ENCODE results near the gene ARRDC5. TPM values are rescaled to one million over a fixed set of nuclear protein-coding genes. Genes with fewer than 3 reads are reported as not detected.
"Not testable (repeated sequence)": the region's sequence is repeated elsewhere in the genome, so short reads cannot be mapped to it uniquely, and the experiment has no call there.

Gene ARRDC5
- total RNA-seq, 1 experiment from 2014 or later: not detected

DNA sequence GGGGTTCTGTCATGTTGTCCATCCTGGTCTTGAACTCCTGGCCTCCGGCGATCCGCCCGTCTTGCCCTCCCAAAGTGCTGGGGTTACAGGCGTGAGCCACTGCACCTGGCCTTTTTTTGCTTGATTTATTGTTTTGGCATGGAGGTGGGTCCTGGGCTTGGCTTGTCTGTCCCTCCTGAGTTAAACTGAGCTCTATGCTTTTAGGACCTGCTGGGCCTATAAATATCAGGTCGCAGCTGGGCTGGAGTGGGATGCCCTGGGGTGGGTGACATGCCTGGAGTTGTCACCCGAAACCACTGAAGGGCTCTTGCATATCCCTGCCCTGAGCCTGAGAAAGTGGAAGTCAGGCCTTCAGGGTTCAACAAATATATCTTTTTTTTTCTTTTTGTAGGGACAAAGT, 5.5 kb downstream of the ARRDC5 start:
- Mint-ChIP-seq H3K27ac (no peak overlapping the region), H3K9me3 (no peaks in the 10 kb centered on the region), H3K4me3 (no peak overlapping the region), H3K4me1 (peaks cover 3% of the 10 kb centered on the region; the same call in 1 of the 2 replicates), H3K36me3 (no peaks in the 10 kb centered on the region), H3K27me3 (ENCODE audit: low read depth) (peaks cover 79% of the 10 kb centered on the region)
- no peak for TF ChIP-seq GTF2I (CRISPR knock-in tag; conservative IDR thresholded peaks at IDR 0.05)
- TF ChIP-seq, protein P1, sequence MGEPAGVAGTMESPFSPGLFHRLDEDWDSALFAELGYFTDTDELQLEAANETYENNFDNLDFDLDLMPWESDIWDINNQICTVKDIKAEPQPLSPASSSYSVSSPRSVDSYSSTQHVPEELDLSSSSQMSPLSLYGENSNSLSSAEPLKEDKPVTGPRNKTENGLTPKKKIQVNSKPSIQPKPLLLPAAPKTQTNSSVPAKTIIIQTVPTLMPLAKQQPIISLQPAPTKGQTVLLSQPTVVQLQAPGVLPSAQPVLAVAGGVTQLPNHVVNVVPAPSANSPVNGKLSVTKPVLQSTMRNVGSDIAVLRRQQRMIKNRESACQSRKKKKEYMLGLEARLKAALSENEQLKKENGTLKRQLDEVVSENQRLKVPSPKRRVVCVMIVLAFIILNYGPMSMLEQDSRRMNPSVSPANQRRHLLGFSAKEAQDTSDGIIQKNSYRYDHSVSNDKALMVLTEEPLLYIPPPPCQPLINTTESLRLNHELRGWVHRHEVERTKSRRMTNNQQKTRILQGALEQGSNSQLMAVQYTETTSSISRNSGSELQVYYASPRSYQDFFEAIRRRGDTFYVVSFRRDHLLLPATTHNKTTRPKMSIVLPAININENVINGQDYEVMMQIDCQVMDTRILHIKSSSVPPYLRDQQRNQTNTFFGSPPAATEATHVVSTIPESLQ (CRISPR knock-in tag; IDR thresholded peaks at IDR 0.05): no peak
- TF ChIP-seq, protein P2, sequence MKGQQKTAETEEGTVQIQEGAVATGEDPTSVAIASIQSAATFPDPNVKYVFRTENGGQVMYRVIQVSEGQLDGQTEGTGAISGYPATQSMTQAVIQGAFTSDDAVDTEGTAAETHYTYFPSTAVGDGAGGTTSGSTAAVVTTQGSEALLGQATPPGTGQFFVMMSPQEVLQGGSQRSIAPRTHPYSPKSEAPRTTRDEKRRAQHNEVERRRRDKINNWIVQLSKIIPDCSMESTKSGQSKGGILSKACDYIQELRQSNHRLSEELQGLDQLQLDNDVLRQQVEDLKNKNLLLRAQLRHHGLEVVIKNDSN (CRISPR knock-in tag; IDR thresholded peaks at IDR 0.05): no peak
- ChIA-PET CTCF (no interaction called here), POLR2A (no interaction called here)
- no peak for DNase-seq (ENCODE audit: low spot score)
- no peak for ATAC-seq

DNA sequence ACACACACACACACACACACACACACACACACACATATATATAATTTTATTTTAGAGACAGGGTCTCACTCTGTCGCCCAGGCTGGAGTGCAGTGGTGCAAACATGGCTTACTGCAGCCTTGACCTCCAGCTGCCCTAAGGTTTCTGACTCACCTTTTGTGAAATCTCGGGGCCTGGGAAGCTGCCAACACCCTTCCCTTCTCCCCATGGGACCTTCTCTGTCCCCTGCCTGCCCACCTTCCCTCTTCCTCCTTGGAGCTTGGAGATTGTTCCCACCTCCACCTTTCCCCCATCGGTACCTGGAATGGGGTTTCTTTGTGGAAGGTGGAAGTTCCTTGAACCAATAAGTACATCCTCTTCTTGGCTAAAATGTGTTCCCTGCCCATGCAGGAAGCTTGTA, 6.3 kb downstream of the ARRDC5 start:
- ChIA-PET CTCF (interaction anchor here (0.7 kb wide), 1 partner anchor 87 kb away, joined by 3 read pairs; no protein-coding TSS in a partner anchor), POLR2A (interaction anchor here (0.7 kb wide), 1 partner anchor 15 kb away, joined by 5 read pairs; no protein-coding TSS in a partner anchor)
- no peak overlapping the region for H3K27ac Mint-ChIP-seq
- peaks cover 82% of the 10 kb centered on the region for H3K27me3 Mint-ChIP-seq (ENCODE audit: low read depth)
- H3K36me3 Mint-ChIP-seq: no peaks in the 10 kb centered on the region
- no peak overlapping the region for H3K4me3 Mint-ChIP-seq
- ATAC-seq (no peak), DNase-seq (ENCODE audit: low spot score) (no peak)
- peaks cover 3% of the 10 kb centered on the region; the same call in 1 of the 2 replicates for H3K4me1 Mint-ChIP-seq
- H3K9me3 Mint-ChIP-seq: no peaks in the 10 kb centered on the region
- TF ChIP-seq, protein P3, sequence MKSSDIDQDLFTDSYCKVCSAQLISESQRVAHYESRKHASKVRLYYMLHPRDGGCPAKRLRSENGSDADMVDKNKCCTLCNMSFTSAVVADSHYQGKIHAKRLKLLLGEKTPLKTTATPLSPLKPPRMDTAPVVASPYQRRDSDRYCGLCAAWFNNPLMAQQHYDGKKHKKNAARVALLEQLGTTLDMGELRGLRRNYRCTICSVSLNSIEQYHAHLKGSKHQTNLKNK (CRISPR knock-in tag; IDR thresholded peaks at IDR 0.05): no peak
- TF ChIP-seq, protein P4, sequence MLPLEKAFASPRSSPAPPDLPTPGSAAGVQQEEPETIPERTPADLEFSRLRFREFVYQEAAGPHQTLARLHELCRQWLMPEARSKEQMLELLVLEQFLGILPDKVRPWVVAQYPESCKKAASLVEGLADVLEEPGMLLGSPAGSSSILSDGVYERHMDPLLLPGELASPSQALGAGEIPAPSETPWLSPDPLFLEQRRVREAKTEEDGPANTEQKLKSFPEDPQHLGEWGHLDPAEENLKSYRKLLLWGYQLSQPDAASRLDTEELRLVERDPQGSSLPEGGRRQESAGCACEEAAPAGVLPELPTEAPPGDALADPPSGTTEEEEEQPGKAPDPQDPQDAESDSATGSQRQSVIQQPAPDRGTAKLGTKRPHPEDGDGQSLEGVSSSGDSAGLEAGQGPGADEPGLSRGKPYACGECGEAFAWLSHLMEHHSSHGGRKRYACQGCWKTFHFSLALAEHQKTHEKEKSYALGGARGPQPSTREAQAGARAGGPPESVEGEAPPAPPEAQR (CRISPR knock-in tag; IDR thresholded peaks at IDR 0.05): no peak

DNA sequence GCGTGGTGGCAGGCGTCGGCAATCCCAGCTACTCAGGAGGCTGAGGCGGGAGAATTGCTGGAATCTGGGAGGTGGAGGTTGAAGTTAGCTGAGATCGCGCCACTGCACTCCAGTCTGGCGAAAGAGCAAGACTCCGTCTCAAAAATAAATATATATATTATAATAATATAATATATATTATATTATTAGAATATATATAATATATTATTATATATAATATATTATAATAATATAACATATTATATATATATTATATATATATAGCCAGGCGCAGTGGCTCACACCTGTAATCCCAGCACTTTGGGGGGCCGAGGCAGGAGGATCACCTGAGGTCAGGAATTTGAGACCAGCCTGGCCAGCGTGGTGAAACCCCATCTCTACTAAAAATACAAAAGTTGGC, 9.7 kb downstream of the ARRDC5 start:
- H3K9me3 Mint-ChIP-seq; ATAC-seq; H3K27ac Mint-ChIP-seq; CTCF ChIA-PET; POLR2A ChIA-PET; DNase-seq (ENCODE audit: low spot score); H3K36me3 Mint-ChIP-seq; H3K4me3 Mint-ChIP-seq; H3K4me1 Mint-ChIP-seq: not testable (repeated sequence)
- H3K27me3 Mint-ChIP-seq (ENCODE audit: low read depth): peaks cover 87% of the 10 kb centered on the region
- TF ChIP-seq HMGA2 (CRISPR knock-in tag; IDR thresholded peaks at IDR 0.05): peak; percentile 92; the same call in 1 of the 2 replicates

DNA sequence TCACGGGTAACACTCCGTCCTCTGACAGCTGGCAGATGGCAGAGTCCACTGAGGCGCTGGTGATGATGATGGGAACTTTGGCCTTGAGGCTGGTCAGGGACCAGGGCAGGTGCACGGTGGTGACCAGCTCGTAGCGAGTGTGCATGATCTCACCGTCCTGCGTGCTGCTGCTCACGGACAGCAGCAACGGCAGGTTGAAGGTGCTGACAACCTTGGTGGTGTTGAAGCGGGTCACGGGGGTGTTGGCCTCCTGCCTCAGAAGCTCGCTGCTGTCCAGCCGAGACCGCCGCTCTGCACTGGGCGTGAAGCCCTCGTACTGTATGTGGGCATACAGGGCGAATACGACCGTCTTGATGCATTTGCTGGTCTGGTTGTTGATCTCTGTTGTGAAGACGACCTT, 11.6 kb downstream of the ARRDC5 start:
- no peaks in the 10 kb centered on the region for H3K9me3 Mint-ChIP-seq
- no peak for ATAC-seq
- peaks cover 3% of the 10 kb centered on the region; the same call in 1 of the 2 replicates for H3K4me1 Mint-ChIP-seq
- H3K36me3 Mint-ChIP-seq: no peaks in the 10 kb centered on the region
- no peak overlapping the region for H3K4me3 Mint-ChIP-seq
- ChIA-PET POLR2A (interaction anchor here (0.6 to 0.7 kb wide), 2 partner anchors 25 to 103 kb away, joined by 3 to 4 read pairs; no protein-coding TSS in a partner anchor), CTCF (no interaction called here)
- no peak overlapping the region for H3K27ac Mint-ChIP-seq
- H3K27me3 Mint-ChIP-seq (ENCODE audit: low read depth): peaks cover 68% of the 10 kb centered on the region
- no peak for DNase-seq (ENCODE audit: low spot score)
- TF ChIP-seq ZNF317 (CRISPR knock-in tag; IDR thresholded peaks at IDR 0.05; ENCODE audit: borderline replicate concordance, low read depth): no peak
- TF ChIP-seq, protein P5, sequence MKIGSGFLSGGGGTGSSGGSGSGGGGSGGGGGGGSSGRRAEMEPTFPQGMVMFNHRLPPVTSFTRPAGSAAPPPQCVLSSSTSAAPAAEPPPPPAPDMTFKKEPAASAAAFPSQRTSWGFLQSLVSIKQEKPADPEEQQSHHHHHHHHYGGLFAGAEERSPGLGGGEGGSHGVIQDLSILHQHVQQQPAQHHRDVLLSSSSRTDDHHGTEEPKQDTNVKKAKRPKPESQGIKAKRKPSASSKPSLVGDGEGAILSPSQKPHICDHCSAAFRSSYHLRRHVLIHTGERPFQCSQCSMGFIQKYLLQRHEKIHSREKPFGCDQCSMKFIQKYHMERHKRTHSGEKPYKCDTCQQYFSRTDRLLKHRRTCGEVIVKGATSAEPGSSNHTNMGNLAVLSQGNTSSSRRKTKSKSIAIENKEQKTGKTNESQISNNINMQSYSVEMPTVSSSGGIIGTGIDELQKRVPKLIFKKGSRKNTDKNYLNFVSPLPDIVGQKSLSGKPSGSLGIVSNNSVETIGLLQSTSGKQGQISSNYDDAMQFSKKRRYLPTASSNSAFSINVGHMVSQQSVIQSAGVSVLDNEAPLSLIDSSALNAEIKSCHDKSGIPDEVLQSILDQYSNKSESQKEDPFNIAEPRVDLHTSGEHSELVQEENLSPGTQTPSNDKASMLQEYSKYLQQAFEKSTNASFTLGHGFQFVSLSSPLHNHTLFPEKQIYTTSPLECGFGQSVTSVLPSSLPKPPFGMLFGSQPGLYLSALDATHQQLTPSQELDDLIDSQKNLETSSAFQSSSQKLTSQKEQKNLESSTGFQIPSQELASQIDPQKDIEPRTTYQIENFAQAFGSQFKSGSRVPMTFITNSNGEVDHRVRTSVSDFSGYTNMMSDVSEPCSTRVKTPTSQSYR (CRISPR knock-in tag; IDR thresholded peaks at IDR 0.05): no peak
- TF ChIP-seq, protein P6, sequence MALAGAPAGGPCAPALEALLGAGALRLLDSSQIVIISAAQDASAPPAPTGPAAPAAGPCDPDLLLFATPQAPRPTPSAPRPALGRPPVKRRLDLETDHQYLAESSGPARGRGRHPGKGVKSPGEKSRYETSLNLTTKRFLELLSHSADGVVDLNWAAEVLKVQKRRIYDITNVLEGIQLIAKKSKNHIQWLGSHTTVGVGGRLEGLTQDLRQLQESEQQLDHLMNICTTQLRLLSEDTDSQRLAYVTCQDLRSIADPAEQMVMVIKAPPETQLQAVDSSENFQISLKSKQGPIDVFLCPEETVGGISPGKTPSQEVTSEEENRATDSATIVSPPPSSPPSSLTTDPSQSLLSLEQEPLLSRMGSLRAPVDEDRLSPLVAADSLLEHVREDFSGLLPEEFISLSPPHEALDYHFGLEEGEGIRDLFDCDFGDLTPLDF (CRISPR knock-in tag; IDR thresholded peaks at IDR 0.05): no peak
- no peak for TF ChIP-seq GABPB1 (CRISPR knock-in tag; IDR thresholded peaks at IDR 0.05)
- TF ChIP-seq FOXJ3 (CRISPR knock-in tag; IDR thresholded peaks at IDR 0.05; ENCODE audit: borderline replicate concordance): no peak
- TF ChIP-seq ATF1 (CRISPR knock-in tag; IDR thresholded peaks at IDR 0.05): no peak
- TF ChIP-seq ESRRA (CRISPR knock-in tag; IDR thresholded peaks at IDR 0.05; ENCODE audit: borderline replicate concordance): no peak
- TF ChIP-seq, protein P7, sequence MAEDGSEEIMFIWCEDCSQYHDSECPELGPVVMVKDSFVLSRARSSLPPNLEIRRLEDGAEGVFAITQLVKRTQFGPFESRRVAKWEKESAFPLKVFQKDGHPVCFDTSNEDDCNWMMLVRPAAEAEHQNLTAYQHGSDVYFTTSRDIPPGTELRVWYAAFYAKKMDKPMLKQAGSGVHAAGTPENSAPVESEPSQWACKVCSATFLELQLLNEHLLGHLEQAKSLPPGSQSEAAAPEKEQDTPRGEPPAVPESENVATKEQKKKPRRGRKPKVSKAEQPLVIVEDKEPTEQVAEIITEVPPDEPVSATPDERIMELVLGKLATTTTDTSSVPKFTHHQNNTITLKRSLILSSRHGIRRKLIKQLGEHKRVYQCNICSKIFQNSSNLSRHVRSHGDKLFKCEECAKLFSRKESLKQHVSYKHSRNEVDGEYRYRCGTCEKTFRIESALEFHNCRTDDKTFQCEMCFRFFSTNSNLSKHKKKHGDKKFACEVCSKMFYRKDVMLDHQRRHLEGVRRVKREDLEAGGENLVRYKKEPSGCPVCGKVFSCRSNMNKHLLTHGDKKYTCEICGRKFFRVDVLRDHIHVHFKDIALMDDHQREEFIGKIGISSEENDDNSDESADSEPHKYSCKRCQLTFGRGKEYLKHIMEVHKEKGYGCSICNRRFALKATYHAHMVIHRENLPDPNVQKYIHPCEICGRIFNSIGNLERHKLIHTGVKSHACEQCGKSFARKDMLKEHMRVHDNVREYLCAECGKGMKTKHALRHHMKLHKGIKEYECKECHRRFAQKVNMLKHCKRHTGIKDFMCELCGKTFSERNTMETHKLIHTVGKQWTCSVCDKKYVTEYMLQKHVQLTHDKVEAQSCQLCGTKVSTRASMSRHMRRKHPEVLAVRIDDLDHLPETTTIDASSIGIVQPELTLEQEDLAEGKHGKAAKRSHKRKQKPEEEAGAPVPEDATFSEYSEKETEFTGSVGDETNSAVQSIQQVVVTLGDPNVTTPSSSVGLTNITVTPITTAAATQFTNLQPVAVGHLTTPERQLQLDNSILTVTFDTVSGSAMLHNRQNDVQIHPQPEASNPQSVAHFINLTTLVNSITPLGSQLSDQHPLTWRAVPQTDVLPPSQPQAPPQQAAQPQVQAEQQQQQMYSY (CRISPR knock-in tag; IDR thresholded peaks at IDR 0.05): no peak
- no peak for TF ChIP-seq HMGA2 (CRISPR knock-in tag; IDR thresholded peaks at IDR 0.05)
- no peak for TF ChIP-seq ZNF138 (CRISPR knock-in tag; conservative IDR thresholded peaks at IDR 0.05)

All from WTC11 (cell line).